ENCODE data around the gene AMOT.

AMOT gene

DNA sequence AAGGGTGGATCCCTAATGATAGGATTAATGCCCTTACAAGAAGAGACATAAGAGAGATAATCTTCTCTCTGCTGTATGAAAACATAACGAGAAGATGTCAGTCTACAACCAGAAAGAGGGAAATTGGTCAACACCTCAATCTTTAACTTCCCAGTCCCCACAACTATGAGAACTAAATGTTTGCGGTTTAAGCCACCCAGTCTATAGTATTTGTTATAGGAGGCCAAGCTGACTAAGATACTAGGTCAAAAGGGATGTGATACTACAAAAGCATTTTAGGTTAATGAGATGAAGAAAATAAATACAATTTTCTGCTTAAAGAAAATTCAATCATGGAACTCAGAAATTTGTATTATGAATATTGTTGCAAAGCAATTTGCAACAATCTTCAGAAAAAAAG, 105.5 kb downstream of the AMOT start:
- no peak for DNase-seq (ENCODE audit: low read depth)

GRCh38 chrX:112734290-112734689, 106.3 kb downstream of the AMOT start:
- DNase-seq (ENCODE audit: low read depth) = no peak

DNA sequence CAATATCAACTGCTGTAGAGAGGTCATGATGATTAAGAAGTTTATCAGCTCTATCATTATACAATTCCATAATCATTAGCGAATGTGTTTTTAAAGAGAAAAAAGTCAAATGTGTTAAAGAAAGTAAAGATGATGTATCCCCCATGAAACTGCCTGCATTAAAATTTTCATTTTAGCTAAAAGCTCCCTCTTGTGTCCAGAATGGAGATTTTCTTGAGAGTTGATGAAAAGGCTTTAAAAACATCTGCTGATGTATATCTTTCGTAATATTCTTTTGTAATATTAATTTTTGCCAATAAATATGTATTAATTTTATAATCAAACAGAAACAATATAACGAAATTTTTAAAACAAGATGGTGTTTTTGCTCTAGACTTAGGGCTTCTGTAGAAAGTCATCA, 108.8 kb downstream of the AMOT start:
- DNase-seq (ENCODE audit: low read depth) = no peak
